Measurements from ENCODE around the gene PDZD2.
A peak's percentile ranks its signal among the peaks of the same experiment; 100 is the strongest.

Gene PDZD2

DNA sequence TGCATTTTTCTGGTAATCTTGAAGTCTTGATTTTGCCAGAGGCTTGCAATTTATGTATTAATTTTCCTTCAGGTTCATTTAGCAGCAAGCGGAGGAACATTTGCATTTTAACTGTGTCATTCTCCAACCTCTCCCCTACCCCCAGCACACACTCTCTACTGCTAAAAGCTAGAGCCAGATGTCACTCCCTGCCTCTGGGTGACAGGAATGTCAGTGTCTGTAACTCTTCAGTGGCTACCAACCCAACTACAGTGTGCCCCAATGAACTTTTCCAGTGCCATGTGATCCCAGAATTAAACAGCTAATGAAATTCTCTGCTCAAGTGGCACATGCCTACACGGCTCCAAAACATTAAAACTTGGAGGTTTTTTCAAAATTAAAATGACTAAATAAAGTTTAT, 274.9 kb downstream of the PDZD2 start:
- DNase-seq, result no peak

DNA sequence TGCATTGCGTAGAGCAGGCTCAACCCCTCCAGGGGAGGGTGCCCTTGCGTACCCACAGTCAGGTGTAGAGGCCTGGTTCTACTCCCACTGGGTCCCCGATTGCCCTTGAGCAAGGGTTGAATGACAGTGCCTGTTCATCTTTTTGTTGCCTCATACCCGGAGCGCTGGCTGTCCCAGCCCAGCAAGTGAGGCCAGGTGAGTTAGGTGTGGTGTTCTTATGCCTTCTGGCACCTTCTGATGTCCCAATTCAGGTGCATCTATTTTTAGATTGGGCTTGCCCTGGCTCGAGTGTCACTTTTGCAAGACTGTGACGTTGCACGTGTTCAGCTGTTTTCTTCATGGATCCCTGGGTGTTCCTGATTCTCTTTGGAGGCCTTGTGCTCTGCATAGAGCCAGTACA, 277.4 kb downstream of the PDZD2 start:
- DNase-seq, result no peak

DNA sequence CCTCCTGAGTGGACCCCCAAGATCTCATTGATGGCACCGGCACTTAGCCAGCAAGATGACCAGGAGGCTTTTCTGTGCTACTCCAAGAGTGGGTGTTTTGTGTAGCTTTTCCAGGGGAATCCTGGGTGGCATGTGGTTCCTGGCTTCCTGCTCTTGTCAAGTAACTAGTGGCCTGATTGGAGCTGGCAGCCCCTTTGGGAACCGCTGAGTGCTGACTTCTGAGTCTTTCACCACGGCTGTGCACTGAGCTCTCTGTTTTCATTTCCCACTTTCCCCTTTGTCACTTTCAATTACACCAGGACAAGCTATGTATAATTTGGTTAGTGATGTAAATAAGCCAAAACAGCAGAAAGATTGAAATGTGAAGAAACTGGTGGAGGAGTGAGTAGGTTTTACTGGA, 279.8 kb downstream of the PDZD2 start:
- peak in 5 of 51 donors; percentile 2 to 9 (median 6) for DNase-seq

DNA sequence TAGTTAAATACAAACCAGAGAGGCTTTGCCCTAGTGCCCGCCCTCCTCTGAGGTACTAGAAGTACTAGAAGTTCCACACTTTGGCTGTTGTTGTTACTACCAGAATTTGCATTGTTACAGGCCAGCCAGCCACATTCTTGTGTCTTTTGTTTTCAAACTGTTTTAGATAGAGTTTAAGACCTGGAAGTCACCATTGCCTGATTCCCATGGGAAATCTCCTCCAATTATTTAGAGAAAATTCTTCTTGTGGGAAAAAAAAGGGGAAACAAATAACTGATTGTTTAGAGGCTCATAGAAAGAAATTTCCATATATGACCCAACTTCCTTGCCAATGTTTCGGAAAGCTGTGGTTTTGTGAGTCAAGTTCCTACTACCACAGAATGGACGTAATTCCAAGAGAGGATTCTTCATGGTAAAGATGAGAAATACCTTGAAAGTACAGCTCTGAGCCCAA, 282.9 kb downstream of the PDZD2 start:
- no peak for DNase-seq

DNA sequence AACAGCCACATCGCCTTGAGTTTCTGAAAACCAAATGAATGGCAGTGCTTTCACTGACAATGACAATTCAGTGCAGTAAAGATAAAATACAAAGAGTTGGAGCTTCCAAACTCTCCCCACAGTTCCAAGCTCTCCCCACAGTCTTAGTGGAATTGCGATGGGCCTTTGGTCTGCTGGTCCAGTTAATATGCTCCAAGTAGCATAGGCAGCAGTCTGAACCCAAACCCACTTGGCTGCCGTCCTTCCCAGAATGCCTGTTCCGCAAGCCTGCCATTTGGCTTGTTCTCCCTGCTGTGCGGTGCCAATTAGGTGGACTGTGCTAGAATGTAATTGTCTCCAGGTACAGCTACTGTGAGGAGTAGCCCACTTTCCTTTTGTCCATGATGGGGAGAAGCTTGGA, 285.1 kb downstream of the PDZD2 start:
- DNase-seq, result peak in 8 of 51 donors; percentile 3 to 23 (median 13)

DNA sequence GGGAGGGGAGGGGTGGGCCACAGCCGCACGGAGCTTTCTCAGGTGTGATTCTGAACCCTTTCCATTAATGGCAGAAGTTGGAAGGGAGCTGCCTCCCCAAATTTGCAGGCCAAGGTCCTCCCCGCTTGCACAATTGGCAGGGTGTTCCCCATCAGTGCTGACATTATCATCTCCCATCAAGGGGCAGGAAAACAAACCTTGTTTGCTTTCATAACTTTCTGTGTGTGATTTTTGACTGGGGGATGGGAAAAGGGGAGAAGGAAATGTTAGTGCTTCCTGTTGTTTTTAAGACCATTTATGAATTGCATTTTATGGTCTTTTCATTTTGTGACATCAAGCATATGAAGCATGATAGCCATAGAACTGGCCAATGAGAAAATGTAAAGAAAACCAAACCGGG, 292.9 kb downstream of the PDZD2 start:
- DNase-seq, result no peak

DNA sequence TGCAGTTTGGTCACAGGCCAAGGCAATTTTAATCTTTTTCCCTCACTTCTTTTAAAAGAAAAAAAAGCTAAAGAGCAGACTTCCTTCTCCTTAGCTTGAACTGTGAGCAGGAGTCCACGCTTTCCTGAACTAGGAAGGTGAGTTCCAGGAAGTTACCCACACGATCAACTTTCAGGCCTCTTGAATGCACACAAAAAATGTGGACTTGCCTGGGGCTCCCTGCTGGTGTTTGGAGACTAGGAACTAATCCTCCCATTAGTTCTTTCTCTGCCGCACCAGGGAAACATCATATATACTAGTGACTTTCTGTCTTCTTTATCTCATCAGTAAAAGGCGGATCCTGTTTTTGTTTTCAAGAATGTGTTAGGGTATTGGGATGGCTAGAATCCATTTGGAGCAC, 295.2 kb downstream of the PDZD2 start:
- DNase-seq, result no peak

DNA sequence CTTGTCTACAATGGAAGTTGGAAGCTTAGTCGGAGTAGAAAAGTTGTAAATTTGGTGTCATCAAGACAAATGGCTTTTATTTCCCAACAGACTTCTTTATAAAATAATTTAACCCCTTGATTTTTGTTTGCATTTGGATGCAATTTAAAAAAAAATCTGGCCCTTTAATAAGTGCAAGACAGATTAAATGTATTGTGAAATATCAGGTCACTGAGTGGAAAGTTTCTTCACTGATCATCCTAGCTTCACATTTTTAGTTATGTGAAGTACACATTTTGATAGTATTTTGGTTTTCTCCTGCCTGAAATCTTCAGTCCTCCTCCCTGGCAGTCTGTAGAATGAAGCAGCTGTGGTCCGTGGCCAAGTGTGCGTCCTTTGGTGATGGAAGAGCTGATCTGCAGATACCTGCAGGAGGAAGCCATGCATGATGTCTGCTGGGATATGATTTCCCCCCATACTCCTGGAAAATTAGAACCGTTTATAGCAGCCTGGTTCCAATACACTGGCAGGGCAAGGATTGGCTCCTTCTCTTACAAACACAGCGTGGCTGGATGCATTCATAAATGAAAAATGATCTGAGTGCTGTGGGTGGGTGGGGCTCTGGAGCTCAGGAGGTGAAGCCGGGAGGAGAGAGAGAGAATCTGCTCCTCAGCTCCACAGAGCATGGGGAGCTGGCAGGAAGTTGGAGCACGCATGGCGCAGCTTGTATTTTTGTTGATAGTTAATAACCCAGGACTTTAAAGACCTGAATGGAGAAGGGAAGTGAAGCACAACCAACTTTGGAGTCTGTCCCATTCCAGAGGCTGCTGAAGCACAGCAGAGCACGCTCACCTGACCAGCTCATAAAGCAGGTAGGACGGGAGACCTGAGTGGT, 296.8 kb downstream of the PDZD2 start:
- no peak for DNase-seq

DNA sequence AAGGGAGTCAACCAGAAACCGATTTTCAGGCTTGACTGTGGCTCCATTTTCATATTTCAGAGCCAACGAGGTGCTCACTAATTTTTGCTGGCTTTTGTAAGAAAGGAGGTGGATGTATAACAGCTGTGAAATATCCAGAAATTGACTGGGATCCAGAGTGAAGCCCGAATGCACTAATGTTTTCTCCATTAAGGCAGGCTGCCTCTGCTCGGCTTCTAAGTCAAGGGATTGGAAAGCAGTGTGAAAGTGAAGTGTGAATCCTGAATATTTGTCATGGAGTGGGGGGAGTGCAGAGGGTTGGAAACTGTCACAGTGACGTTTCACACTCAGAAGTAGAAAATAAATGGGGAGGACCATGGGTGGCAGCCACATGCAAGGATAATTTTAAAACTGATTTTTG, 297.8 kb downstream of the PDZD2 start:
- peak in 1 of 51 donors; percentile 10 for DNase-seq

DNA sequence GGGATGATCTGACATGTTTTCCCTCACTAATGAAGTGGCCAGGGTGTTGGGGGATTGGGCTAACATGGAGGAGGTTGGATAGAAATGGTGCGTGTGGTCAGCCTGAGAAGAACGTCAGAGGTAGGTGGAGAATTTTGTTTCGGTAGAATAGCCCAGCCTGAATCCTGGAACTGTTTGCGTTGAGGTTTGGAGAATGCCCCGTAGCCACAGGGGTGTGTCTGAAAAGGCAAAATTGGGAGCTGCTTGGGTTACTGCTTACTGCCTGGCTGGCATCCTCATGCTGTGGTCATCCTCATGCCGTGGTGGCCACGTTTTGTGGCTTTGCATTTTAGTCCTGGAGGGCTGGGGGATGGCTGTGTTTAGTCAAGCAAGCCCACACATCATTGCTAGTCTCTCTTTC, 298.3 kb downstream of the PDZD2 start:
- DNase-seq, result peak in 1 of 51 donors; percentile 12

DNA sequence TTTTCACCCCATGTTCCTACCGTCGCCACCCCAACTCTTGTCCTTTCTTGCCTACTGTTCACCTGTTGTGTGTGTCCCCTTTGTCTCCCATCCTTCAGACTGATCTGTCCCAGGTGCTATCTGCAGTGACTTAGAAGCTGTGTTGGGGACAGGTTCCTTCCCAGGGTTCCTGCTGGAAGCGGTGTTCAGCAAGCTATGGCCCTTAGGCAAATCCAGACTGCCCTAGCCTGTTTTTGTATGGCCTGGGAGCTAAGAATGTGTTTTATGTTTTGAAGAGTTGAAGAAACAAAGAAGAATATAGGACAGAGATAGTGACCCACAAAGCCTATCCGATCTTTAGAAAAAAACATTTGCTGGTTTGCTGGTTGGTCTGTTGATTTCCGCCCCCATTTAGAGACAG, 298.8 kb downstream of the PDZD2 start:
- no peak for DNase-seq

DNA sequence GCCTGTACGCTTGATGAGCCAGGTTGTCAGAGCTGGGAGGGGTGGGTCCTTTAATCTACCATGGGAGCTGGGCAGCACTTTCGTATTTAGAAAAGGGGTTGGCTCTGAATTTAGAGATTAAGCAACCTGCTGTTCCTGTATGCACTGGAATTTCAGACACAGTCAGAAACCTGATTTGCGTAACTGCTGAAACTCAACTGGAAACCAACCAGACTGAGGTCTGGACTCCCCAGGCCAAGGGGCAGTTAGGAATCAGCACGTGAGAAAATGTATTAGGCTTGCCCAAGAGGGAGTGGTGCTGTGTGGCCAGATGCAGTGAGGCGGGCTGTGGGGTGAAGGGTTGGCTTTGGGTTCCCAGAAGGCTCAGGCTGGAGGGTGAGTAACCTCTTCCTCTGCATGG, 300.2 kb downstream of the PDZD2 start:
- no peak for DNase-seq

DNA sequence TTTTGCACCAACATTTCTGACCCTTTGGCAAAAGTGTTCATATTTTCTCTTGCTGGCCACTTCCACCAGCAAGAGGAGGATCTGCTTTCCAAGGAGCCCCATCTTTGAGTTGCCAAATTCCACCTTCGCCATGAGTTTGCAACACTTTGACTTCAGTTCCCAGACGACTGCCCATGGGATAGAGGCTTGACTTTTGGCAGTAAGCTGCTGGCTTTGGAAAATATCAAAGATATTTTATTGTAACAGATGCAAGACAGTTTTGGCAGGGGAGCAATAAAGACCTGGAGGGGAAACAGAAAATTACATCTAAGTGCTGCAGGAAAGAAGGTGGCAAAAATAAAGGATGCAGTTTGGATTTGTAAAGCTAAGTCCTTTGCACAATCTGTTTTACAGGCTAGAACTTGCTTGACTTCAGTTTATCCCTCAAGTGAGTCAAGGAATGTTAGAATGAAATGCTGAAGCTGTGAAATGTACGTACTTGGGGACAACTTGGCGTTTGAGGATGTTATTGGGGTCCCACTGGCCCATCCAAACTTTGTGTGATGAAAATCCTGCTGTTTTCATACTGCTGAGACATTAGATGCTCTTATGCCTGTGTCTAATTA, 302.3 kb downstream of the PDZD2 start:
- no peak for DNase-seq

DNA sequence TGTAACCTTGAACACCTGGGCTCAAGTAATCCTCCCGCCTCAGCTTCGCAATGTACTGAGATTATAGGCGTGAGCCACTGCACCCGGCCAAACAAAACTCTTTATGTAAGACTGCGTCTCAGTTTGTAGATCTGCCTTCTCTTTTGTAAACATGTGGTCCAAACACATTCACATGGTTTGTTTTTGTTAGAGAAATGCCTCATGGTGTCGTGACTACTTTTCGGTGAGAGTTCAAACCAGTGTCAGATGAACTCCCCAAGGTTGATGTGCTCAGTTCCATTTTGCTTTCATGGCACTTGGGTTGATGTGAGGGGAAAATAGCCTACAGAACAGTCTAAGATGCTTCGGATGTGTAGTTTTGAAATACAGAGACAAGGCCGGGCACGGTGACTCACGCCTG, 303.6 kb downstream of the PDZD2 start:
- no peak for DNase-seq

DNA sequence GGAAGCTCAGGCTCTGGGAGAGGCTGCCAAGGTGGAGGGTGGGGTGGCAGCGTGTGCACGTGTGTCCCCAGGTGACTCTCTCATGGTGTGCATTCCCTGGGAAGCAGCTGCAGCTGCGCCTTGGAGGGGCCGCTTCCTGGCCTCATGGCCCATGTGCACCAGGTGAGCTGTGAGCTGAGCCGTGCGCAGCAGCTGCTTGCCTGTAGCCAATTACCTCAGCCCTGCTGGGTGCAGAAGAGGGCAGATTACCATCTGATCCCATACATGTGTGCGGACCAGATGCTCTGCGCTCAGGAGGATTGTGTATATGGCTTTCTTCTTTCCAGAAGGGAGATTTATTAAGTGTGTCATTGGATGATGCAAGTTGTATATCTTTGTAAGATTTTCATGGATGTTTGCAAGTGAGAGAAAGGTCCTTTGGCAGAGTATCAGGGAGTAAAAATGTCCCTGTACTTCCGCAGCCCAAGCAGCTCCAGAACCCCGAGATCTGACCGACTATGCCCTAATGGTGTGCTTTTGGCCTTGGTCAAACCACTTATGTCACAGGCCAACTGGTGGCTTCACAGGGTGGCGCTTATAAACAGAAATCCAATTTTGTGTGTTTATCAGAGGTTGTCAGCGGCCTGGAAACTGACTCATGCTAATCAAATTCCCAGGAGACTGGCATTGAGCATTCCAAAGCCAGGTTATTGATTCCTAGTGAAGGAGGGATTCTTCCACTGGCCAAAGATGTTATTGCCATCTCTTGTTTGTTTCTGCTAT, 305.9 kb downstream of the PDZD2 start:
- no peak for DNase-seq

DNA sequence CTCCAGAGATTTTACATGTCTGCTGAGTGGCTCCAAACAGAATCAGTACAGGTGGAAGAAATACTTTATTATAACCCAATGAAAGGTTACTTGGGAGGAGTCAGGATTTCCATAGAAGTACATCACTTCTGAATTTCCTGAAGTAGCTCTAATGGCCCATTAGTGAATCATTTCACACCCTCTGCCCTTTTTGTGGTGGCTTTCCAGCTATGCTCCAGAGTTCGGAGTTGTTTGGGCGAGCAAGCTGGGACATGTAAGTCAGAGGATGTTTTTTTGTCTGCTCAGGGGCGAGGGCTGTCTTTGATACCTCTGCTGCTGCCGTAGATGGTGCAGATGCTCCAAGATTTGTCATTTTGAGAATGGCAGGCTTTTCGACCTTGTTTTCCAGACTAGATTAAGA, 309.1 kb downstream of the PDZD2 start:
- no peak for DNase-seq

DNA sequence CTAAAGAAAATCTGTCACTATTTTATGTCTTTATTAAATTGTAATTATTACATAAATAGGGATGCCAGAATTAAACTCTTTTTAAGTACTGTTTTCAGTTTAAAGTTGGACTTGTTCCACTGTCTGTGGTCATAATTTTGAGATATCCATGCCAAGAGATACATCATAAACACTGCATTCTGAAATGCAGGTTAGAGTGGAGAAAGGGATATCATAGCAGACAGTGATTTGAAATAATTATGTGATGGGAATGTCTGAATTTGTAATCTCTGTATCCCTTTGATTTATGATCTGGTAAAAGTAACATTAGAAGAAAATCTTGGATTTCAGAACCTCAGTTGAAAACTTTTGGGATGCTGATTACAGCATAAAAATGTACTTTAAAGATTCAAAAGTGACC, 313.1 kb downstream of the PDZD2 start:
- DNase-seq, result no peak

DNA sequence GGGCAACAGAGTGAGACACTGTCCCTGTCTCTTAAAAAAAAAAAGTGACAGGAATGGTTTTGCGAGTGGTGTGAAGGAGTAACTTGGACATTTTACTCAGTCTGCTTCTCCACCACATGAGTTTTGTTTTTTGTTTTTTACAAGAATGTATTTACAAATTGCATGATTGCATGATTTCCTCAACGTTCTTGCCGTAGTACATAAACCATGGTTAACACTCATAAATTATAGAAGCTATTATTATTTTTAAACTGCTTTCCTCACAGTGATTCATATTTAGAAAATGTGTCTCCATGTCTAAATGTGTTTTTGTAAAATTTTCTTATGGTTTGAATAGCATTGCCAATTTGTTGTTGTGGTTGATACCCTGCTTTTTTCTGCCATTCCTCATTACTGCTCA, 315.2 kb downstream of the PDZD2 start:
- no peak for DNase-seq

DNA sequence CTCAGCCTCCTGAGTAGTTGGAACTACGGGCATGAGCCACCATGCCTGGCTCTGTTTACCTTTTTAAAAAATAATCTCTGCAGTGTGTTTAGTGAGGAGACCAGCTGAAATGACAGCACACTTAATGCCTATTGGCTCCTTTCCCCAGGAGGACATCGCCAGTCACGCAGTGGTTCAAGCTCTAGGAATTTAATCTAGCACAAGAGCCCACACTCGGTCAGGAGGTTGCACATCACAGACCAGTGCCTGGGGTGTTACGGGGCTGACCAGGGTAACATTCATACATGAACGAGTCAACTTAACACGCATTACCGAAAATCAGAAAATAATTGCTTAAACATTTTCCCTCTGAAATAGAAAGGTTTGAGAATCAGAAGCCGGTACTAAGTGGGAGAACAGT, 318.2 kb downstream of the PDZD2 start:
- no peak for DNase-seq

DNA sequence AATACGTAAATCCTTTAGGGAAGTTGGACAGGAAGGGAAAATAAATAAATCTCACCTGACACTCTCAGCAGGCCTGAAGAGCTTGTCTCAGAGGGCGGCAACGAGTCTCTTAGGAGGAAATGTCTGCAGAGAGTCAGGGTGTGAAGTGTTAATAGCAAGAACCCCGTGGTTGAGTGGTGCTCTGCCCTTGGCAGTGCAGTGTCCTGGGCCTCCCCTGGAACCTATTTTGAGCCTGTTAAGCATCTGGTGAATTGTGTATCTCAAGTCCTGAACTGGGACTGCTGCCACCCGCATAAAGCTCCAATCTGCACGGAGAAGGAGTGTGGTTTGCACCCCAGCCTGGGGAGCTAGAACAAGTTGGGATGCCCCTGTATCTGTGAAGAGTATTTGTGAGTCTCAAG, 323.4 kb downstream of the PDZD2 start:
- no peak for DNase-seq

DNA sequence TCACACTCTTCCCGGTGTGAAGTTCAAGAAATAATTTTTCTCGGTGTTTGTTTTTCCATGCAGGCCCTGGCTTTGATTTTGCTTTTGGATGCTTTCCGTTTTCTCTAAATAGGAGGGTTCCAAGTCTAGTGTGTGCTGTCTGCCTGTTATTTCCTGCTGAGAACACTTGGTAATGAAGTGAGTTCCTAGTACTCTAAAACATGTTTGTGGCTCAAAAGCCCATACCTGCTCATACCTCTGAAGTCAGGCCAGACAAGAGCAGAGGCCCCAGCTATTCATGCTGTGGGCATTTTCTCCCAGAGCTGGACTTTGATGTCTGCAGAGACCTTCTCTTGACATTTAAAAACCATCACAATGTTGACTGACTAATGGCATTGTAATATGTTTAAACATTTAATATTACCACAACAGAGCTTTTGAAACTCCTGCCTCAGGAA, 324.0 kb downstream of the PDZD2 start:
- no peak for DNase-seq

DNA sequence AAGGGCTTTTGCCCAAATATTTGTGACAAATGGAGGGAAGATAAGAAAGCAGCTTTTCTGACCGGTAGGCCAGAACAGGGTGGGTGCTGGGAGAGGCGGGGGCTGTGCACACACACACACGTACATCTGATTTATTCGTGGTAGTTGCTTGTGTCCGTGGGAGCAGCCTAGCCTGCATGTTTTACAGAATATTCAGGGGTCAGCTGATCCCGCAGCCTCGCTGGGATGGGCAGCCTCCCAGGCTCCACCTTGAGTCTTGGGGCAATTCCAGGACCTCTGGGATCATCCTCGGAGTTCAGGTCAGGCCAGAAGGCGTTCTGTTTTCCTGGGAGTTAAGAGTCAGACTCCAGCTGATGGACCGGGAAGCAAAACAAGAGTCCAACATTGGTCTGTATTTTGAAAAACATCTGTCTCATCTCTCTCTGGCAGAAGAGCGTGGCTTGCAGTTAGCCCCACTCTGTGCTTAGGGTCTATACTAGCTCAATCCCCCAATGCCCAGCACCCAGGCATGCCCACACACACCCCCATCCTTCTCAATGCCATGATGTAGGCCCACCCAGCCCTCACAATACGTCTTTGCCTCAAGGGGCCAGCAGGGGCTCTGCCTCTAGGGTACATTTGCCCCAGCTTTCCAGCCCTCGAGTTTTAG, 324.6 kb downstream of the PDZD2 start:
- no peak for DNase-seq

Data from hypothalamus (tissue), 51 donors.